Hepatic stellate cell (primary cell): ENCODE measurements around the gene POU3F1.

Source experiments
- DNase-seq: peaks from one replicate; pipeline ENCODE4 v3.0.0; 2011; ENCODE audit warnings: low spot score

Gene POU3F1

GRCh38 chr1:38046333-38046883 is at the start of gene POU3F1:
POU3F1 (minus strand) TSS chr1:38046793; CDS start chr1:38046743, 50 bp downstream.
- DNase-seq, result no peak

DNA sequence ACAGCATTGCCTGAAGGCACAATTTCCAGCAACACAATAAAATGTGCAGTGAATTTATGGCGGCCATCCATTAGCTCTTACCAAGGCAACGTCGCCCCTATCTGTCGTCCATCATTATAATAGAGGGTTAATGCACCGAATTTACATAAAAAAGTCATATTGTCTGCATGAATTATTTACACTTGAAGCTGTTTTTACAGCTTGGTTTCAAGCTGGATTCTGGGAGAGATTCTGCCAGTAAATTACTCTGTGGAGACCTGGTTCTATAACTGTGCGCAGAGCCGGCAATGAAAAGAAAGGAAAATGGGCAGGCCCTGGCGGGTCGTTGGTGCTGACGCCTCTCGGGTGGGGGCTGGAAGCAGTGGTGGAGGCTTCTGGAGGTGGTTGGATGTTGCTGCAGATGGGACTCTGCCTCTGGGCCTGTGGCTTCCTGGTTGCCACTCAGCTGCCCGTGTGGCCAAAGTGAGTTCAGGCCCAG is 48.9 kb upstream of the POU3F1 start:
- DNase-seq, result no peak

DNA sequence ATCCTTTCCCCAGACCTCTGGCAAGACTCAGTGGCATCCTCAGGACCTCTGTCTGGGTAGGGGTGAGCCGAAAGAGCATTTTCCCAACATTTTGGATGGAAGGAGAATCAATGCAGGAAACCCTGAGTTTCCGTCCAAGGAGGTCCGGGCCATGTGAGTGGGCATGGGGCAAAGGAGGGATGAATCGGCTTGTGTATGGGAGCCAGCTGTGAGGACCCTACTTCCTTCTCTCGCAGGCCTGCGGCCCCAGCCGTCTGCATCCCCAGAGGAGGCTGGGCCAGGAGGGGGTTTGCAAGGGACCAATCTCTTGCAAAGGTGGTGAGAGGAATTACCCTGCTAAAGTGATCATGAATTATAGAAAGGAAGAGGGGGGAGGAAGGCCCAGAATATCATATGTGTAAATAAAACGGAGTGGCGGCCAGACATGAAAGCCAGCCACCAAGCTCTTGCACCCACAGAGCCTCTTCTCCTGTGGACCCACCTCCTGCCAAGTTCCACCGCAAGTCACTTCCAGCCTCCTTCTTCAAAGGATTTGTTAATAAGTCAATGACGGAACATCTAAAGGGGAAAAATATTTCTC is 48.2 kb upstream of the POU3F1 start:
- no peak for DNase-seq

GRCh38 chr1:38093569-38094520 is 47.3 kb upstream of the POU3F1 start:
- DNase-seq, result no peak

GRCh38 chr1:38092256-38092655 is 45.7 kb upstream of the POU3F1 start:
- no peak for DNase-seq

DNA sequence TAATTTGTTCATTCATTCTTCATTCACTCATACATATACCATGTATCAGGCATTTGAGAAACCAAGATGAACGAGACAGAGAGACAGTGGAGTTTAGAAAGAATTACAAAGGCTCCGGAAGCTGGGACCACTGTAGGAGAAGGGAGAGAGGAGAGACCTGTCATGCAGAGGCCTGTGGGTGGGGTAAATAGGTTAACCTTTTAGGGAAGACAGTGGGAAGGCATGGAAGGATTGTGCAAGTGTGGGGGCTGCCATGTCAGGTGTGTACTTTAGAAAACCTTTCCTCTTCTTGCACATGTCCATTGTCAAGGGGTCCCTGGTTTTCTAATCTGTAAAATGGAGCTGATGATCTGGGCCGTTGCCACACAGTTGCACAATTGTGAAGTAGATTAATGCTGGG is 44.2 kb upstream of the POU3F1 start:
- no peak for DNase-seq

GRCh38 chr1:38089712-38090360 is 43.2 kb upstream of the POU3F1 start:
- no peak for DNase-seq

DNA sequence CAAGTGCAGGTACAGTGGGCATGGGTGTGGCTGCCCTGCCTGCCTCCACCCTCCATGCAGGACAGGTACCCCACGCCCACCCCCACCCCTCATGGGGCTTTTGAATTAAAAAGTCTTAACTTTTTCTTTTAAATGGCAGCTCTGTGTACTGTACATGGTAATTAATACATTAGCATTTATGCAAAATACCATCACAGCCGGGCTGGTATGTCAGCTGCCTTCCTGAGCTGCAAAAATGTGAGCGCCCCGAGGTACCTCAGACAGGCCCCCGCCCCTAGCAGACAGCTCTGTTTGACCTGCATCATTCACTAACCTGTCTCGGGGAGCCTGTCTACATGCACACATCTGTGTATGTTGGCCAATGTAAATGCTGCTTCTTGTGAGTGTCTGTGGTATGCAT is 42.2 kb upstream of the POU3F1 start:
- DNase-seq, result no peak

- no peak for DNase-seq
Observed at GRCh38 chr1:38088366-38088765, 41.8 kb upstream of the POU3F1 start.

GRCh38 chr1:38087676-38088075 is 41.1 kb upstream of the POU3F1 start:
- no peak for DNase-seq

DNA sequence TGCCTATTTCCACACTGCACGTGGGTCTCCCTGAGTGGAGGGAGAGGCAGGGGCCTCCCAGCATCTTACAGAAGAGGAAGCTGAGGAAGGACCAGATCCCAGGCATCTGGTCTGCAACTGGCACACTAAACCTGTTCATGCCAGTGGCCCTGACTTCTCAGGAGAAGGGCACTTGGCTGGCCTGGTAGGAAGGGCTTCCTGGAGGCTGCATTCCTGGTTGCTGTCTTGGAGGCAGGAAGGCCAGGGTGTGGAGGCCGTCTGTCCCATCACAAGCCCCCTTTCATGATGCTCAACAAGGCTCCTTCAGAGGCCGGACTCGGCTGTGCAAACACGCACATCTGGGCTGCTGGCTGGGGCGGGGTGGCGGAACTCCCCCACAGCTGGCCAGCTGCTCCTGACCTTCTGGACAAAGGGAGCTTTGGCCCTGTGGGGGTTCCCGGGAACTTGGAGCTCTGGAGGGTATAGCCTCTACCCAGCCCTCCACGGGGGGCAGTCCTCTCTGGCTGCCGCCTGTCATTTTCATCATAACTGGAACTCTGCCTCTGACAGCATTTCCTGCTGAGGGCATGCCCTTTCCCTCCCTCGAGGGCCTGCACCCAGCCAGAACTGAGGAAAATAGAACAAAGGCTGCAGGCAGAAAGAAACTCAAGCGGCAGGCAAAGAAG is 39.2 kb upstream of the POU3F1 start:
- DNase-seq, result no peak

DNA sequence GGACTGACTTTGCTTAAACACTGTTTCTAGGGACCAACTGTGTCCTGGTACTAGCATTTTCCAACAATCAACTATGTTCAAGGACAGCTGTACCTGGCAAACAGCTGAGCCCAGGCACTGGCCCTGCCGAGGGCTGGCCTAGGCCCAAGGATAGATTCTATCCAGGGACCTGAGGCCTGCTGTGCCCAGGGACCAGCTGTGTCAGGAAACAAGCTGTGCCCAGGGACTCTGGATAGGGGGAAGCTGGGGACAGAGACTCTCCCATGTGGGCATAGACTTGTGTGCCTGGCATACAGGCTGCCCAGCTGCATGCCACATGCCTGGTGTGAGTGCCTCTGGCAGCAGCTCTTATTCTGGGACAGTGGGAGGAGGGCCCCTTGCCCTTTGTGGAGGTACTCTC is 38.1 kb upstream of the POU3F1 start:
- DNase-seq, result no peak

GRCh38 chr1:38084113-38084512 is 37.5 kb upstream of the POU3F1 start:
- no peak for DNase-seq

DNA sequence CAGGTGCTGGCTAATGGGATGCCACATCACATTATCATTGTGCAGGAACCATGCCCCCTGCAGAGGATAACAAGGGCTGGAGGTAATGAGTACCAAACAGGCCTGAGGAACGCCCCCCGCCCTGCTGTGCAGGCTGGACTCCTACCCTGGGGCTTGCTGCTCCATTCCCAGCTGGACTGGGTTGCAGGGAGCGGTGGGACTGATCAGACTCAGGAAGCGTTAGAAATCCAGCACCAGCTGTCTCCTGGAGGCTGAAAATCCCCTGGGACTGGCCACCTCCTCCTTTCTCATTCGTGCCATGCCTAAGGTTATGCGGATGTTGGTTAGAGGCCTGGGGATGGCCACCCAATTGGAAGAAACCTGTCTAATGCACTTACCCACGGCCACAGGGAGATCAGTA is 36.9 kb upstream of the POU3F1 start:
- DNase-seq, result no peak

DNA sequence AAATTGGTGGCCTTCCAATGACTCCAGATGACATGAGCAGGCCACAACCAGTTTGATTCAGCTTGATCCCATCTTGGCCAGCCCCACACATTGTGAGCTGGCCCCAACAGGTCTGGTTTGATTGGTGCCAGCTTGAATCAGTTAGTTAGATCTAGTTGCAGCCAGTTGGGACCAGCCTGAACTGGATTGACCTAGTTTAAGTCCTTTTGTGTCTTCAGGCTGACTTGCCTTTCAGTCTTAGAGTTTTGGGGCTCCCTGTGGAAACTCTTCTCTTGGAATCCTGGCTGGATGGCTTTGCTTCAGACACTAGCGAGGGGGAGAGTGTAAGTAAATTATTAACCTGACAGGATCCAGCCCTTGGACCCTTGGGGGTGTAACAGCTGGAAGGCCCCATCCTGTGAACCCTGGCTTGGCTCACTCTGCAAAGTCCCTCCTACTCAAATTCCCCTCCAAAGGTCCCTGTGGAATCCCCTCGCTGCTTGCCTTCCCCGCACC is 36.2 kb upstream of the POU3F1 start:
- no peak for DNase-seq

- no peak for DNase-seq
Observed at GRCh38 chr1:38079019-38079418, 32.4 kb upstream of the POU3F1 start.

DNA sequence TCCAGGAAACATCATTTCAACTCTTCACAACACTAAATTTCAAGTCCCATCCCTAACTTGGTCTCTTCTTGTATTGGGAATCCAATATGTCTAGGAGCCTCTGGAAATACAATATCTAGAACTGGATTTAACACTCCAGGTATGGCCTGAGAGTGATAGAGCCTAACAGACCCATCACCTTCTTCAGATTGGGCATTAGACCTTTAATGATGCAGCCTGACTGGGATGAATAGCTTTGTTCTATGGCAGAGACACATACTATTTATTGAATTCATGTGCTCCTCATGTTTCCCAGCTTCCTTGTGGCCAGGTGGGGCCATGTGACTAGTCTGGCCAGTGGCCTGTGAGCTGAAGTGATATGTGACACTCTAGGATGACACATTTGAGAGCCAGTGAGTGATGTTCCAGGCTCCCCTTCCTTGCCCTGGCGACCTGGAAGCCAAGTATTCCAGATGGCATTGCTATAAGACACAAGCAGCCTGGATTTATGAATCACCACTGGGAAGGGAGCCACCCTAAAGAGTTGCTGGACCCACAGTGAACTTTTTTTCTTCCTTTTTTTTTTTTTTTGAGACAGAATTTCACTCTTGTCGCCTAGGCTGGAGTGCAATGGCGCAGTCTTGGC is 31.0 kb upstream of the POU3F1 start:
- DNase-seq, result no peak

DNA sequence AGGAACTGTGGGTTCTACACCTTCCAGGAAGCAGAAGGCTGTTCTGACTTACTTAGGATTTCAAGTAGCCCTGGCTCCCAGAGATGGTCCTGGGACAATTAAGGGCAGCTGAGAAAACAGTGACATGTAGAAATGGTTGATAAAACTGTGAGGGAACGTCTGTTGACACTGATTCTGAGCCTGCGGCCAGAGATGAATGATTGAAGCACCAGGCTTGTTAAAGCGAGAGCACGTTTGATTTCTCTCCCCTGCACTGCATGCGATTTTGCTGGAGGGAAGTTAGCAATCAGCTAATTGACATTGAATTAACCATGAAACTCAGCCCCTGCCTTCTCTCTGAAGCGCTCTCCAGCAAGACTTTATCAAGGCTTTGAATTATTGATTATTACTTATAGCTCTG is 29.9 kb upstream of the POU3F1 start:
- no peak for DNase-seq

DNA sequence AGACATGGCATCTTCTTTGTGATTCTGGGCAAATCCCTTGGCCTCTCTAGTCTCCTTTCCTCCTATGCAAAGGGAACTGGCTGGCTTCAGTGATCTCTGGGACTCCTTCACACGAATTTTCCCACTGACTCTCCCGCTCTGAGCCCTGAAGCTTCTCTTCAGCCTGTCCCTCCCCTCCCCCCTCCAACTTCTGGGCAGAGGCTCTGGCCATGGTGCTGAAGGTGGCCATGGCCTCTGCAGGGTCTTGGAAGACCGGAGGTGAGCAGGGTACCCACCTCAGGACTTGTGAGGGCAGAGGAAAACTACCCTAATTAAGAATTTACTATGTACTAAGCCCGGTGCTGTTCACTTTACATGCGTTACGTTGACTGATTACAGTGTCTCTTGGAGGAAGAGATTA is 29.4 kb upstream of the POU3F1 start:
- no peak for DNase-seq

DNA sequence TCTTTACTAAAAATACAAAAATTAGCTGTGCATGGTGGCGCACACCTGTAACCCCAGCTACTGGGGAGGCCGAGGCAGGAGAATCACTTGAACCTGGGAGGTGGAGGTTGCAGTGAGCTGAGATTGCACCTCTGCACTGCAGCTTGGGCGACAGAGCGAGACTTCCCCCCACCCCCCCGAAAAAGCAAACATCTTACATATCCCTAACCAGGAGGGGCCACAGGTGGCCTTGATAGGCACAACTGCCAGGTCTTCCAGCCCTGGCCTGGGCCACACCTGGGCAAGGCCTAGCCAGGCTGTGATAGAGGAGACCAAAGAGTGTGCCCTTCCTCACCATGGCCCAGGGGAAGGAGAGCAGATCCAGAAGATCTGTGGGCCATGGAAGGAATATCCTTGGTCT is 28.6 kb upstream of the POU3F1 start:
- no peak for DNase-seq

DNA sequence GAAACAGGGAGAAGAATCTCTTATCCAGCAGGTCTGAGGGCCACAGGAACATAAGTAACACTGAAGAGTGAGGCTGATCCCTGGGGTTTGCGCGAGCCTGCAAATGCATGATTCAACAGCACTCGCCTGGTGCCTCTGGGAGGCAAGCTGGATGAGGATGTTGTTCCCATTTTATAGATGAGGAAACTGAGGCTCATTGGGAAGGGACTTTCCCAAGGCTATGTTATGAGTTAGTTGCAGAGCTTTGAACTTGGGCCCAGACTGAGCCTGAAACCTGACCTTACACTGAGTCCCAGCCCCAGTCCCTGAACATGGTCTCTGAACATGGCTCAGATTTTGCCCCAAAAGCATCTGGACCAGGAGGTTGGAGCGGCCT is 27.7 kb upstream of the POU3F1 start:
- no peak for DNase-seq
